GM21360 (cell line): ENCODE measurements around the gene ARHGAP27.
"Not testable (repeated sequence)": the region's sequence is repeated elsewhere in the genome, so short reads cannot be mapped to it uniquely, and the experiment has no call there.

ENCODE experiments used
- ATAC-seq: cut with Tn5 transposase; IDR thresholded peaks from one replicate; pipeline ENCODE4 v1.9.1; 2021; ENCODE audit warnings: mild to moderate bottlenecking, moderate library complexity; ENCODE audit not compliant: unreplicated experiment

ARHGAP27 gene

DNA sequence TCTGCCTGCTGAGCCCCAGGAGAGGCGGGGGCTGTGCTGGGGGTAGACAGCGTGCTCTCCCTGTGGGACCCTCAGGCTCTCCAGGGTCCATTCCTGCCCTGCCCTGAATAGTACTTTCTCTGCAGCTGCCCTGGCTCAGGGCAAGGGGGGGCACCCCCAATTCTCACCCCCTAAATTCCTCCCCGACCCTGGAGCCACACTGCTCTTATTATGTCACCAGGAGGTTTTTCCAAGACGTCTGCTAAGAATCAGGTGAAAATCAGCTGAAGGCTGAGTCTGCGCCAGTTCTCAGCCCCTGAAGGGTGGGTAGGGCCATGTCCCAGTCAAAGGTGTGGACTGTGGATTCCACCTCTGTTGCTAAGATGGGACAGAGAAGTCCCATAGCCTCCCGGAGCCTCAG is 66.0 kb downstream of the ARHGAP27 start:
- ATAC-seq, result no peak

GRCh38 chr17:45366049-45366448 is 66.6 kb downstream of the ARHGAP27 start:
- no peak for ATAC-seq

DNA sequence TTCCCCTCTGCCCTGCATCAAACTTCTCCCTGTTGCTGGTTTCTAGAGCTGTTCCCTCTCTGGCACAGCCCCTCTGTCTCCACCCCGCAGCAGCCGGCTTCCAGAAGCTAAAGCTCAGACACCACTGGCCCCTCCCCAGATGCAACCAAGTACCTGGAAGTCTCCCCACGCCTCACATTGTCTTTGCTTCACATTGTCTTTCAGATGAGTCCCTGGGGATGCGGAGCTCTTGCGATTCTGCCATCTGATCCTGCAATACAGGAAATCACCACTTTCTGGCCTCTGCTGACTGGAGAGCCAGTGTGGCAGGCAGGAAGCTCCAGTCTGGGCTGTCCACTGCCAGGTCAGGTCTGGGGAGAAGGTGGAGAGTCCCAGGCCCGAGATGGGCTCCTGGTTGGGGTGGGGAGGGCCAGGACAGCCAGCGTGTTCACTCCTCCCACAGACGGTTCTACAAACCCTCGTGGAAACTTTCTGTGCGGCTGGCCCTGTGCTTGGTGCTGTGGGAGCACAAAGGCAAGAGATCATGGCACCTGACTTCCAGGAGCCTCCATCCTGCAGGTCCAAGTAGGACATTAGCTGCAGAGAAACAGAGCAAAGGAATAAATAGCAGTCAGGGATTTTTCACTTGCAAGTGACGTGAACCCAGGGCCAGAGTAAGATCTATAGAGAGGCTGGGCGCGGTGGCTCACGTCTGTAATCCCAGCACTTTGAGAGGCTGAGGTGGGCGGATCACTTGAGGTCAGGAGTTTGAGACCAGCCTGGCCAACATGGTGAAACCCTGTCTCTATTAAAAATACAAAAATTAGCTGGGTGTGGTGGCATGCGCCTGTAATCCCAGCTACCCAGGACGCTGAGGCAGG is 67.9 kb downstream of the ARHGAP27 start:
- ATAC-seq, result no peak

DNA sequence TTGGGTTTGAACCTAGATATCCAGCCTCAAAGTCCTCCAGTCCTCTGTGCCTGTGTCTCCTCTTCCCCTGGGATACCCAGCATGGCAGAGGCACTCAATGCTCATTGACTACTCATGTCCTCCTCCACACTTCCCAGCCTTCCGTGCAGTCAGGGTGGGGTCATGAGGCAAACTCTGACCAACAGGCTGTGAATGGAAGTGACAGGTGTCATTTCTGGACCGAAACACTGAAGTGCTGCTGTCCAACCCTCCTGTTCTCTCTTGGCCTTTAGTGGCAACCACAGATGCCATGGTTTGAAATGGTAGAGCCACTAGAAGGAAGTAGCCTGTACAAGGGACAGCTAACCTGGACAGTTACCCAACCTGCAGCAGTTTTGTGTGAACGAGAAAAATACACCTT is 69.2 kb downstream of the ARHGAP27 start:
- ATAC-seq, result no peak

- no peak for ATAC-seq
Measured at GRCh38 chr17:45361976-45362375, 70.7 kb downstream of the ARHGAP27 start.

- ATAC-seq, result no peak
Measured at GRCh38 chr17:45361451-45361850, 71.2 kb downstream of the ARHGAP27 start.

GRCh38 chr17:45357364-45357997 is 75.2 kb downstream of the ARHGAP27 start:
- ATAC-seq, result peak; percentile 59

GRCh38 chr17:45355087-45355486 is 77.6 kb downstream of the ARHGAP27 start:
- no peak for ATAC-seq

DNA sequence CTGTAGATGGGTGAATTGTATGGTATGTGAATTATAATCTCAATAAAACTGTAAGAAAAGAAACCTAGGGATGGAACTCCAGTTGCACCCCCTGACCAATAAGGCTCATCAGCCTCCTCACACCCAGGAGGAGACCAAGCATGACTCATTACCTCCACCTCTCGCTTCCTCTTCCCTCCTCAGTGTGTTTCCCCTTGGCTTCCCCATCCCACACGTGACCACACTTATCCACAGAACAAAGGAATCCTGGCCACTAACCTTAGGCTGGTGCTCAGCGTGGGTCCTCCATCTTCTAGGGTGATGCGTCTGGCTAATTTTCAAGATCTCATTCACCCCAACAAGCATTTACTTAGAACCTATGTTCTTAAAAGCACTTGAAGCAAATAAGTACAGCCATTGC is 79.6 kb downstream of the ARHGAP27 start:
- no peak for ATAC-seq

GRCh38 chr17:45351831-45352230 is 80.8 kb downstream of the ARHGAP27 start:
- no peak for ATAC-seq

GRCh38 chr17:45347444-45347843 is 85.2 kb downstream of the ARHGAP27 start:
- no peak for ATAC-seq

GRCh38 chr17:45346216-45347015 is 86.3 kb downstream of the ARHGAP27 start:
- no peak for ATAC-seq

DNA sequence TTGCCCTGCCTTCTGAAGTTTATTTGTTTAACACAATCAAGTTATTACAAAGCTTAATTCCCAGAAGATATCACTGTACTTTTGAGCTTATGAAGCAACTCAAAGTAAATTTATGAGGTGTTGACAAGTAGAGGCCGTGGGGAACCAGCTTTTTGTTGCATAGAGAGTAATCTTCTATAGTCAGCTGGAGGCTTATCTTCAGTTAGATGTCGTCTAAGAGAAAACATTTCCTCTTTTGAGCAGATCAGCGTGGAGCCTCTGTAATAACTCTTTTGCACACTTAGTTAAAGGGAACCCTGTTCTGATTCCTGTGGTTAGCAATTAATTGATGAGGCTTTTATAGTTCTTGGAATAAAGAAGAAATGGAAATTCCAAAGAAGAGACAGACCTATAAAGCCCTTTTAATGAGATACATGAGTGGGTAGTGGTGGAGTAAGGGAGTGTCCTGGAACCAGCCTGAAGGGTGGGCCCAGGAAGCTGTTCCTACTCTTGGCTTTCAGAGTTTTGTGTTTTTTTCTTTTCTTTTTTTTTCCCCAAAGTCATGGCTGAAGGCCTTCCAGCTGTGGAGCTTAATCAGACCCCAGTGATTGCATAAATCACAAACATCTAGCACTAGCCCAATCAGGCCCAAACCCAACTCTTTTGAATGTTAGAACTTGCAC is 87.0 kb downstream of the ARHGAP27 start:
- no peak for ATAC-seq

- ATAC-seq, result no peak
Measured at GRCh38 chr17:45345246-45345553, 87.5 kb downstream of the ARHGAP27 start.

- not testable (repeated sequence) for ATAC-seq
Measured at GRCh38 chr17:45343967-45344664, 88.6 kb downstream of the ARHGAP27 start.
